Stimulated activated CD8-positive, alpha-beta memory T cell treated with anti-CD3 and anti-CD28 coated beads, Interleukin-12 subunit alpha, Interleukin-12 subunit beta, amount 100 ng/mL, for 1 hour (primary cell): Measurements from ENCODE around the gene PTGFRN.
"Not testable (repeated sequence)": the region's sequence is repeated elsewhere in the genome, so short reads cannot be mapped to it uniquely, and the experiment has no call there.

Experiments used
- DNase-seq: peaks from one replicate; pipeline ENCODE4 v3.0.0-alpha.2; 2020; ENCODE audit warnings: low read depth

The PTGFRN gene

GRCh38 chr1:116971965-116972673, 62.4 kb downstream of the PTGFRN start:
- no peak for DNase-seq

DNA sequence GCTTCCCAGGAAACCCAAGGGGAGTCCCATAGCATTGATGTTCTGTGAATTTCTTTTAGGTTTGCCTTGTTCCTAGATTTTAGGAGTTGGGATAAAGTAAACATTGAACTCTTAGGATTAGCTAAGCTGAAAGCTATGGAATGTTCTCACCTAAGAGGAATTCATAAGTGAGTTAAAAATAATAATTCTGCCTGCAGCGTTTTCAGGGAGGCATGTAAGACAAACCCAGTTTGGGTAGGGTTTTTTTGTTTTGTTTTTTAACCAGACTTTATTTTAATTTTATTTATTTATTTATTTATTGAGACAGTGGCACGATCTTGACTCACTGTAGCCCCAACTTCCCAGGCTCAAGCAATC, 62.9 kb downstream of the PTGFRN start:
- DNase-seq = no peak

GRCh38 chr1:116980309-116980708, 70.6 kb downstream of the PTGFRN start:
- not testable (repeated sequence) for DNase-seq

- DNase-seq = no peak
Measured at GRCh38 chr1:116981521-116982037, 71.9 kb downstream of the PTGFRN start.

GRCh38 chr1:116982319-116983004, 72.7 kb downstream of the PTGFRN start:
- DNase-seq = no peak

- DNase-seq = no peak
Measured at GRCh38 chr1:116983112-116983511, 73.4 kb downstream of the PTGFRN start.

- DNase-seq = no peak
Measured at GRCh38 chr1:116983678-116984077, 74.0 kb downstream of the PTGFRN start.

- no peak for DNase-seq
Measured at GRCh38 chr1:116984406-116985160, 74.9 kb downstream of the PTGFRN start.

- DNase-seq = no peak
Measured at GRCh38 chr1:116986421-116987255, 76.9 kb downstream of the PTGFRN start.

- DNase-seq = peak; percentile 49
Measured at GRCh38 chr1:116987256-116987555, 77.5 kb downstream of the PTGFRN start.

GRCh38 chr1:116988248-116988647, 78.5 kb downstream of the PTGFRN start:
- DNase-seq = no peak

DNA sequence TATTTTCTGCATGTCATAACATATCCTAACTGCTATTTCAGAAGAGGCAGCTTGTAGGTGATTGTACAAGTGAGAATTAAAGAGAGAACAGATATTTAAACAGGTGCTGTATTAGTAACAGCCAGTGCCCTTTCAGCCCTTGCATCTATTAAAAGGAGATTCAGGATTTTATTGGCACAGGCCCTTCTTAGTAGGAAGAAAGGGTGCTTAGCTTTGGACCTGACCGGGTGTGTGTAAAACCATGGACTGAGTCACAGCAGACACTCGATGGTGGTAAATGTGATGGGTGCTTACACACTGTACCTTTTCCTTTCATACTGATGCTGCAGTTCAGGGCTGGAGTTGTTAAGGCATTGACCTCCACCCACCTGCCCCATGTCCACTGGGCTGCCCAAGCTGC, 79.2 kb downstream of the PTGFRN start:
- DNase-seq = no peak

- no peak for DNase-seq
Measured at GRCh38 chr1:116989835-116990234, 80.1 kb downstream of the PTGFRN start.

GRCh38 chr1:116990612-116991151, 81.0 kb downstream of the PTGFRN start:
- no peak for DNase-seq

GRCh38 chr1:116991171-116991845, 81.6 kb downstream of the PTGFRN start:
- no peak for DNase-seq

GRCh38 chr1:116991918-116992317, 82.2 kb downstream of the PTGFRN start:
- DNase-seq = no peak

DNA sequence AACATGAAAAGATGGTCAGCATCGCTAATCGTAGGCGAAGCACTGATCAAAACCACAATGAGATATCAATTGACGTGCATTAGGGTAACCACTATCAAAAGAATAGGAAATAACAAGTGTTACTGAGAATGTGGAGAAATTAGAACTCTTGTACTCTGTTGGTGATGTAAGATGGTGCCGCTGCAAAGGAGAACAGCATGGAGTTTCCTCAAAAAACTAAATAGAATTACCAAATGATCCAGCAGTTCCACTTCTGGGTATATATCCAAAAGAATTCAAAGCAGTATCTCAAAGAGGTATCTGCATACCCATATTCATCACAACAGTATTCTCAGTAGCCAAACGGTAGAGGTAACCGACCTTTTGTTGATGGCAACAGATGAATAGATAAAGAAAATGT, 83.6 kb downstream of the PTGFRN start:
- DNase-seq = no peak

- no peak for DNase-seq
Measured at GRCh38 chr1:116994411-116994810, 84.7 kb downstream of the PTGFRN start.

DNA sequence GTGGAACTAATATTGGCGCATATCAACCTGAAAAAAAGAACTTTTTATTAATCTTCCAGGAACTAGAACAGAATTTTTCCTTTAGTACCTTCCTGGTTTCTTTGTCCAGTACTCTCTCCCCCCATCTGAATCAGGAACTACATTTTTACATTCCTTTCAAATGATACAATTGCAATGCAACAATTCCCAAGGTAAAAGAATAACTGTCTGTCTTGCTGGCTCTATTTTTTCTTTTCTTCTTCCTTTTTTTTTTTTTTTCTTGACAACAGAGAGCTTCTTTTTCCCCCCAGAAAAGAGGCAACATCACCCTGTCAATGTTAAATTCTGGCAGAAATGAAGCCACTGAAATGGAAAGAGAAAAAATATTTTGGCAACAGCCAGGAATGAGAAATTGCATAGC, 87.3 kb downstream of the PTGFRN start:
- DNase-seq = no peak

- DNase-seq = no peak
Measured at GRCh38 chr1:116997636-116998035, 87.9 kb downstream of the PTGFRN start.

DNA sequence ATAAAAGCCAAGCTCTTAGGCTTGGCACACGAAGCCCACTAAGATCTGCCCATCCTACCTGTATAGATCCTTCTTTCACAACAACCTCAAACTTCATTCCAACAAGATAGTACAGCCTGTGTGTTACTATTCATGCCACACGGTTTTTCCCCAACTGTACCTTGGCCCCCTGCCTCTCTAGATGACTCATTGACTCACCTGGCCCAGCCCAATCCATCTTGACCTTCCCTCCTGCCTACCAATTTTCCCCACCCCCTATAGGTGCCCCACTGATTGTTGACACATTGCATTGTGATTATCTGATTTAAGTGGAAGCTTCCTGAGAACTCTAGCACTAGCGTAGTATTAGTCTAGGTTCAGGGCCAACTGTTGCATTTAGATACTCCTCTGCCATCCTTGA, 89.9 kb downstream of the PTGFRN start:
- DNase-seq = no peak
